BLaER1 treated with 17β-estradiol and CSF1 and Interleukin-3, amounts not matched to agents 10 nM and 100 nM (cell line): ENCODE results near the gene RFXANK.

Experiments
- H3K27ac ChIP-seq, 11 experiments: shearing (Covaris generic); formaldehyde crosslinking; 2 replicates each; pipeline ENCODE4 v1.8.1; 2022
- H3K27me3 ChIP-seq, 11 experiments: shearing (Covaris generic); formaldehyde crosslinking; 2 replicates each; pipeline ENCODE4 v1.8.1; 2022
- H3K36me3 ChIP-seq, 11 experiments: shearing (Covaris generic); formaldehyde crosslinking; 2 replicates each; pipeline ENCODE4 v1.8.1; 2022
- H3K4me1 ChIP-seq, 10 experiments: shearing (Covaris generic); formaldehyde crosslinking; 2 replicates each; pipeline ENCODE4 v1.8.1; 2022
- H3K4me2 ChIP-seq, 11 experiments: shearing (Covaris generic); formaldehyde crosslinking; 2 replicates each; pipeline ENCODE4 v1.8.1; 2022
- H3K4me3 ChIP-seq, 10 experiments: shearing (Covaris generic); formaldehyde crosslinking; 2 replicates each; pipeline ENCODE4 v1.8.1; 2022
- H3K9ac ChIP-seq, 11 experiments: shearing (Covaris generic); formaldehyde crosslinking; 2 replicates each; pipeline ENCODE4 v1.8.1; 2022
- H3K9me3 ChIP-seq, 11 experiments: shearing (Covaris generic); formaldehyde crosslinking; replicated peaks in 1 of 11; 2 replicates each; pipeline ENCODE4 v1.8.1; 2022
- H4K20me1 ChIP-seq, 11 experiments: shearing (Covaris generic); formaldehyde crosslinking; 2 replicates each; pipeline ENCODE4 v1.8.1; 2022
- Cebpa-rat ChIP-seq, 11 experiments: shearing (Covaris generic); IDR thresholded peaks; 2 replicates each; pipeline ENCODE4 v1.8.1; 2022

RFXANK gene

DNA sequence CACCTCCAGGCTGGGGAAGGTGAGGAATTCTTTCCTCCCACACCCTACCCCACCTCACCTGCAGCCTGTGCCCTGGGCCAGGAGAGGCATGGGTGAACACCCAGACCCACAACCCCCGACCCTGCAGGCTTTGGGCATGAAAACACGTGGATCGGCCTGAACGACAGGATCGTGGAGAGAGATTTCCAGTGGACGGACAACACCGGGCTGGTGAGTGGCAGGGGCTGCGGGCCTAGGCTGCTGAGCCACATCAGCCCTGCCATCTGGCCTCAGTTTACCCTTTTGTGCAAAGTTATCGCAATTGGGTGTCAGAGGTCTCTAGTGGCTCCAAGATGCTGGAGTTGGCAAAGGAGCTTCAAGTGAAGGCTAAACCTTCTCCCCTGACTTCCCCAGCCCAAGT, 48.4 kb downstream of the RFXANK start:
- no peaks in the 10 kb centered on the region for H3K27me3 ChIP-seq
- no peaks in the 10 kb centered on the region for H3K36me3 ChIP-seq
- no peaks in the 10 kb centered on the region for H4K20me1 ChIP-seq
- H3K9ac ChIP-seq: no peak overlapping the region
- no peak overlapping the region for H3K27ac ChIP-seq
- H3K4me3 ChIP-seq: no peak overlapping the region
- peaks cover 10 to 18% (median 15%) of the 10 kb centered on the region in 11 experiments for H3K9me3 ChIP-seq
- H3K4me2 ChIP-seq: no peak overlapping the region
- TF ChIP-seq Cebpa-rat (IDR thresholded peaks at IDR 0.05): no peak
- no peaks in the 10 kb centered on the region for H3K4me1 ChIP-seq

DNA sequence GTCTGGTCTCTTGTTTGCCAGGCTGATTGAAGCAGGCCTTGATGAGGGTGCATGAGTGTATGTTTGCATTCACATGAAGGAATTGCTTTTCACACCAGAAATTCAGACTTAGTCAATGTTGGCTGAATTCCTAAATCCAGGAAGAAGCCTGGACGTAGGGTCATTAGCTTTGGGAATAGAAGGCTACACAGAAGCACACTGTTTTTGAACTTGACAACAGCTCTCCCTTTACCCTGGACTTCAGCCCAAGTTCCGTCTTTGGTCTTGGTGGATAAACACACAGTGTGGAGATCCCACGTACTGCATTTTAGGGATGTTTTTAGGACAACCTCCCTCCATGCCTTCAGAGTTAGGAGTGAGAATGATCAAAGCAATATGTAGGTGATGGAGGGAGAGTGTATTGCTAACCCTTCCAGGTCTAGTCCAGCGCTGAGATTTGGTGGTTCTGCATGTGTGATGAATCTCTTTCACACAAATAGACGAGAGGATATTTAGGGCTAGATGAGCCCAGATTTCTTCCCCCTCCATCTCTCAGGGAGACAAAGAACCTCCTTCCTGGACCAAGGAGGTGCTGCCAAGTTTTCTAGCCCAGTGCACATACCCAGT, 58.2 kb downstream of the RFXANK start:
- Histone ChIP-seq H3K27me3 (no peaks in the 10 kb centered on the region), H3K4me3 (no peak overlapping the region), H3K9ac (no peak overlapping the region), H3K4me1 (no peaks in the 10 kb centered on the region), H4K20me1 (no peaks in the 10 kb centered on the region), H3K27ac (no peak overlapping the region), H3K4me2 (no peak overlapping the region), H3K36me3 (no peaks in the 10 kb centered on the region), H3K9me3 (no peaks in the 10 kb centered on the region)
- no peak for TF ChIP-seq Cebpa-rat (IDR thresholded peaks at IDR 0.05)
